ENCODE data around the gene PAK1. TPM values are rescaled to one million over a fixed set of nuclear protein-coding genes. Genes with fewer than 3 reads are reported as not detected.

The PAK1 gene
- polyA plus RNA-seq, 1 donor (not counting 4 experiments of a cell fraction or from before 2014, with no cell fraction given) = 78.2 TPM

GRCh38 chr11:77299528-77299993 lies 174.3 kb downstream of the PAK1 start:
- Histone ChIP-seq H3K9me1 (ENCODE audit: control insufficient read depth, extremely low read depth, insufficient read depth, low read length) (no peaks in the 10 kb centered on the region), H3K27me3 (ENCODE audit: control insufficient read depth, extremely low read depth, insufficient read depth, low read length) (no peaks in the 10 kb centered on the region), H3K4me2 (ENCODE audit: control insufficient read depth, extremely low read depth, insufficient read depth, low read depth, low read length) (peak overlapping the region; percentile 56), H3K4me1 (ENCODE audit: control insufficient read depth, extremely low read depth, insufficient read depth, low read length) (peaks cover 12% of the 10 kb centered on the region), H3K9me3 (ENCODE audit: control insufficient read depth, low read depth, low read length) (no peaks in the 10 kb centered on the region), H3K4me3 (ENCODE audit: control insufficient read depth in 2 of 3, extremely low read depth in 1 of 3, insufficient read depth in 2 of 3, low read depth in 1 of 3, low read length in 3 of 3) (no peak overlapping the region), H3K36me3 (ENCODE audit: control insufficient read depth in 2 of 2, extremely low read depth in 1 of 2, insufficient read depth in 2 of 2, low read length in 2 of 2) (no peaks in the 10 kb centered on the region), H3K79me2 (ENCODE audit: control insufficient read depth, insufficient read depth, low read length) (no peaks in the 10 kb centered on the region), H2AFZ (ENCODE audit: control insufficient read depth, low read length) (no peak overlapping the region), H4K20me1 (ENCODE audit: control insufficient read depth, extremely low read depth, insufficient read depth, low read length) (no peaks in the 10 kb centered on the region), H3K9ac (ENCODE audit: control insufficient read depth, extremely low read depth, insufficient read depth, low read length) (peak overlapping the region; percentile 54), H3K27ac (ENCODE audit: control insufficient read depth, insufficient read depth, low read length) (peak overlapping the region; percentile 95)
- DNase-seq (ENCODE audit: low read depth, low spot score) (peak; percentile 91), FAIRE-seq (peak; percentile 86)
- TF ChIP-seq CTCF (optimal IDR thresholded peaks at IDR 0.05 in 1 of 3, IDR thresholded peaks at IDR 0.05 in 1 of 3, conservative IDR thresholded peaks at IDR 0.05 in 1 of 3; ENCODE audit: extremely low read depth in 1 of 3, insufficient read depth in 2 of 3, low read length in 3 of 3) (no peak), EZH2 (IDR thresholded peaks at IDR 0.05; ENCODE audit: low read length) (no peak)
- dilution Hi-C loops (cut with MboI; ENCODE audit: extremely low pct_ligation_motif_present, low sequenced_read_pairs) = no loop called here

GRCh38 chr11:77294040-77294439 lies 179.9 kb downstream of the PAK1 start:
- no peak for TF ChIP-seq CTCF (optimal IDR thresholded peaks at IDR 0.05 in 1 of 3, IDR thresholded peaks at IDR 0.05 in 1 of 3, conservative IDR thresholded peaks at IDR 0.05 in 1 of 3; ENCODE audit: extremely low read depth in 1 of 3, insufficient read depth in 2 of 3, low read length in 3 of 3)
- TF ChIP-seq EZH2 (IDR thresholded peaks at IDR 0.05; ENCODE audit: low read length) = no peak
- Histone ChIP-seq H3K4me2 (ENCODE audit: control insufficient read depth, extremely low read depth, insufficient read depth, low read depth, low read length) (no peak overlapping the region), H4K20me1 (ENCODE audit: control insufficient read depth, extremely low read depth, insufficient read depth, low read length) (no peaks in the 10 kb centered on the region), H3K9ac (ENCODE audit: control insufficient read depth, extremely low read depth, insufficient read depth, low read length) (no peak overlapping the region), H3K79me2 (ENCODE audit: control insufficient read depth, insufficient read depth, low read length) (no peaks in the 10 kb centered on the region), H3K4me3 (ENCODE audit: control insufficient read depth in 2 of 3, extremely low read depth in 1 of 3, insufficient read depth in 2 of 3, low read depth in 1 of 3, low read length in 3 of 3) (no peak overlapping the region), H3K36me3 (ENCODE audit: control insufficient read depth in 2 of 2, extremely low read depth in 1 of 2, insufficient read depth in 2 of 2, low read length in 2 of 2) (no peaks in the 10 kb centered on the region), H3K4me1 (ENCODE audit: control insufficient read depth, extremely low read depth, insufficient read depth, low read length) (peaks cover 4% of the 10 kb centered on the region), H2AFZ (ENCODE audit: control insufficient read depth, low read length) (no peak overlapping the region), H3K27ac (ENCODE audit: control insufficient read depth, insufficient read depth, low read length) (no peak overlapping the region), H3K9me3 (ENCODE audit: control insufficient read depth, low read depth, low read length) (no peaks in the 10 kb centered on the region), H3K27me3 (ENCODE audit: control insufficient read depth, extremely low read depth, insufficient read depth, low read length) (no peaks in the 10 kb centered on the region), H3K9me1 (ENCODE audit: control insufficient read depth, extremely low read depth, insufficient read depth, low read length) (no peaks in the 10 kb centered on the region)
- DNase-seq (ENCODE audit: low read depth, low spot score) (no peak), FAIRE-seq (no peak)
- dilution Hi-C loops (cut with MboI; ENCODE audit: extremely low pct_ligation_motif_present, low sequenced_read_pairs) = no loop called here
